GM18508 (cell line): ENCODE results near the gene FUT2.

Source experiments
- ATAC-seq: cut with Tn5 transposase; IDR thresholded peaks from one replicate; pipeline ENCODE4 v1.9.1; 2021; ENCODE audit warnings: moderate number of reproducible peaks; ENCODE audit not compliant: insufficient read depth, unreplicated experiment

Gene FUT2

GRCh38 chr19:48746738-48747575 is 51.2 kb downstream of the FUT2 start, which contains the start of gene IZUMO1:
TSS of gene IZUMO1 (minus strand) at chr19:48746909. CDS start at chr19:48745859, 1,050 bp downstream.
- no peak for ATAC-seq

GRCh38 chr19:48749571-48750198 is 53.9 kb downstream of the FUT2 start:
- no peak for ATAC-seq

GRCh38 chr19:48750351-48750750 is 54.6 kb downstream of the FUT2 start:
- ATAC-seq = no peak

GRCh38 chr19:48750771-48751504 is 55.2 kb downstream of the FUT2 start:
- no peak for ATAC-seq

- ATAC-seq = no peak
Measured at GRCh38 chr19:48751845-48752495, 56.2 kb downstream of the FUT2 start.

- no peak for ATAC-seq
Measured at GRCh38 chr19:48752496-48753365, 57.0 kb downstream of the FUT2 start, which contains the start of gene FUT1. TSS of gene FUT1 (minus strand) at chr19:48752641. CDS start at chr19:48751281, 1,360 bp downstream.

GRCh38 chr19:48755084-48755641 is 59.4 kb downstream of the FUT2 start, which contains the start of gene FGF21:
TSS of gene FGF21 (plus strand) at chr19:48755524. CDS start at chr19:48756237, 713 bp downstream.
- no peak for ATAC-seq
